Stimulated activated CD4-positive, alpha-beta T cell treated with anti-CD3 and anti-CD28 coated beads, Interleukin-4, amount 100 ng/mL, for 48 hours (primary cell): Measurements from ENCODE around the gene PSMB9.
A peak's percentile ranks its signal among the peaks of the same experiment; 100 is the strongest.
"Not testable (repeated sequence)": the region's sequence is repeated elsewhere in the genome, so short reads cannot be mapped to it uniquely, and the experiment has no call there.

Source experiments
- DNase-seq, 2 donors: peaks; one replicate each; pipeline ENCODE4 v3.0.0-alpha.2; 2020; ENCODE audit warnings: low read depth in 2 of 2

PSMB9 gene

DNA sequence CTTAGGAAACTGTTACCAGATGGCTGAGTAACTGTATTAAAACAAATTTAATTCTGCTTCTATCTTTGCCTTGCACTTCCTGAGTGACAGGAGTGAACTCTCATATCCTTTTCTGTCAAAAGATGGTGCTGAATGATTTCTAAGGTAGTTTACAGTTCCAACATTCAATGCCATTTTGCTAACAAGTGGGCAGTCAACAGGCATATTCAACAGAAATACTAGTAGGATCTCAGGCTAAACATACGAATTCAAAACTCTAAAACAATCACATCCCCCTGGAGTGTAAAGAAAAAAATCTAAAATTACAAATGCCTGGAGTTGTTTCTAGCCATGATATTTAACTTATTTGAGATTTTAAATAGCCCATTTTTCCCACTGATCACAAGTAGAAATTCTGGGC, 6.7 kb downstream of the PSMB9 start:
- no peak for DNase-seq

DNA sequence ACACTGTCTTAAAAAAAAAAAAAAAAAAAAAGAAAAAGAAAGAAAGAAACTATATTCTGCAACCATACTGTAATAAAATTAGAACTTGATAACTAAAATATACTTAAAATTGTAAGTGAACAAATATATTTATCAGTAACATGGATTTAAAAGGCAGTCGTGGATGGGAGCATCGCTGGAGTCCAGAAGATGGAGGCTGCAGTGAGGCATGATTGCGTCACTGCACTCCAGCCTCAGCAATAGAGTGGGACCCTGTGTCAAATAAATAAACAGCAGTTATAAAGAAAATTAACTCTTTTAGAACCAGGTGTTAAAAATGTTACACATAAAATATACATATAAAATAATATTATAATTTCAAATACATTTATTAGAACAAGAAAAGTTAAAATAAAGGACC, 8.7 kb downstream of the PSMB9 start:
- DNase-seq: no peak

DNA sequence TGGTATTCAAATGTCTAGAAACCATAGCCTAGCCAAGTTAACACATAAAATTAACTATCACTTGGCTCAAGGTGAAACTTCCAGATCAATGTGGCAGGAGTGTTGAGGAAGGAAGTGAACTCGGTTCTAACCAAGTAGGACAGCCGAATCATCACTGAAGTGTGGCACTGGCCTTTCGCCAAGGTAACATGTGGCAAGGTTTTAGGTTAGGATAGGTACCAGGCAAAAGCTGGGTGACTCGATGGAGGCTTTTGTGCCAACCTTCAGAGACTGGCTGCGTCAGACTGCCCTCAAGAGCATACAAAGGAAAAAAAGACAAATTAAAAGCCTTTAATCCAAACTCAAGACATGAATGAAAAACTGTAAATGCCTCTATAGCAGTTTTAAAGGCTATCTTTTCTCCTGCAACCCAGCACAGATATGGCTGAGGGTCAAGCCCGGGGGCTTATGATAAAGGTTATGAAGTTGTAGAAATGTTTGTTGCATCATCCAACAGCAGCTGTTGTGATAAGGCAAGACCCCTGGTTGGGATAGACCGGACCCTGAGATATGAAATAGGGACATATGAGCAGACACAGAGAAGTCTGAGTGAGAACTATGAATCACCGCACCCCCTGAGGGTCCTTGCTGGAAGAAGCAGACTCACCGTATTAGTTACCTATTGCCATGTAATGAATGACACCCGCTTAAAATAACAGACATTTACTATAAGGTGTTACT, 11.9 kb downstream of the PSMB9 start:
- no peak for DNase-seq

DNA sequence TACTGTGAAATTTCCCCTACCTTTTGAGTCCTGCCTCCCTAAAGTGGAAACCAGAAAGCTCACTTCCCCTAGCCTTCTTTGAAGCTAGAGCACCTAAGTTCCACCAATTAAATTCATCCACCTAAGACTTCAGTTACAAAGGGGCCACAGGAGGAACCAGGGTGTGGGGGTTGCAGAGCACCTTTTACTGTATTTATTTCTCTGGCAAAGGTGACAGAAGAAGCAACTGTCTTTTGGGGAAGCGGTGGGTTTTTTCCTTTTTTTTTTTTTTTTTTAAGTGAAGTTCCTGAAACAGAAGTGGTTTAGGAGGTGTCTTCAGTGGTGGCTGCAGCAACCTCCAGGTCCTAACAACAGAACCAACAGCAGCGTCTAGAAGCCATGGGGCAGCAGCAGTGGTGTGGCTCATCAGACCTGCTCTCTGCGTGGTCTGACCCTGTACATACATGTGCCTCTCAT, 13.1 kb downstream of the PSMB9 start:
- no peak for DNase-seq

DNA sequence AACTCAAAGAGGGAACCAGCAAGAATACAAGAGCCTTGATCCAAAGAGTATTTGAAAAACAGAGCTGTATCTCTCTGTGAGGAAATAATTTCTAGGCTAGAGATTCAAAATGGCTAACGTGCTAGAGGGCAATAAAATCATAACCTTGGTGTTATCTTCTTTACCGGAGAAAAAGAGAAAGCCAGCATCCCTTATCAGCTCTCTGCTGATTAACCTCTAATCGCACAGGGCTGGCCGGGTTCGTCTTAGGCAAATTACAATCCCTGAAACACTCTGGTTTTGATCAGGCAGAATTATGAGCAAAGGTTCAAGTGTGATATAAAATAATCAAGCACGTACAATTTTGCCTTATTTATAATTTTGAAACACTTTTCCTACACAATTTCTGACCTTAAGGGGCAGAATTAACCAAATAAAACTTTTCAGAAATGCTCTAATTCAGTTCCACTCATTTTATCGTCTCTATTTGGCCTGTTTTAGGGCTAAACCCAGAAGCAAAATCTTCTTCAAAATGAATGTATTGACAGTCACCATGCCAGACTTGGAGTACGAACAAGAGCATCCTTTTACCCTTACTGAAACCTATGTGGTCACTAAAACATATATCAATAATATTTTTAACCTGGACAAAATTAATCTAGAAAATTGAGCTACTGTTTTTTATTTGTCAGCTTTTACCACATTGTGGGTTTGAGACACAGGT, 13.7 kb downstream of the PSMB9 start:
- no peak for DNase-seq

DNA sequence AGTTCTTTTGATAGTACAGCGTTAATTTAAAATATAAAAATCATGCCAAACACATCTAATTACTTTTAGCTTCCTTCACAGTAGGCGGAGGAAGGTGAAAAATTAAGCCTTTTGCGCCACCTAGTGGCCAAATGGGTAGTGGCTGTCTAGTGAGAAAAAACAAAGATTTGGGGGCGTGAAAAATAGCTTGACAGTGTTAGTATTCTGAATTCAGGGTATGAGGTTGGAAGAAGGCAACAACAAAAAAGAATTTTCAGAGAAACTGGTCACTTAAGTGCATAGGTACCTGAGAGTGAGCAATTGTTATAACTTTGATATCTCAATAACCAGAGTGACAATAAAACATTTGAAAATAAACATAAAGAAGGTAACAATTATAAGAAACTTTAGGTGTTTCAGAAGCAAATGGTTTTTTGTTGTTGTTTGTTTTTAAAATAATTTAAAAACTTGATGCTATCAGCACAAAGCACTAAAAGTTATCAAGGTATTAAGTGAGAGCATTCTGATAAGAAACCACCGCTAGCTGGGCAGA, 14.3 kb downstream of the PSMB9 start:
- DNase-seq: peak; percentile 78 to 86

DNA sequence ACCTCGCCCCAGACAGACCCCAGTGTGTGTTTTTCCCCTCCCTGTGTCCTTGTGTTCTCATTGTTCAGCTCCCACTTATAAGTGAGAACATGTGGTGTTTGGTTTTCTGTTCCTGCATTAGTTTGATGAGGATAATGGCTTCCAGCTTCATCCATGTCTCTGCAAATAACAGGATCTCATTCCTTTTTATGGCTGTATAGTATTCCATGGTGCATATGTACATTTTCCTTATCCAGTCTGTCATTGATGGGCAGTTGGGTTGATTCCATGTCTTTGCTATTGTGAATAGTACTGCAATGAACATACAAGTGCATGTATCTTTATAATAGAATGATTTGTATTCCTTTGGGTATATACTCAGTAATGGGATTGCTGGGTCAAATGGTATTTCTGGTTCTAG, 20.0 kb downstream of the PSMB9 start:
- DNase-seq: not testable (repeated sequence)

DNA sequence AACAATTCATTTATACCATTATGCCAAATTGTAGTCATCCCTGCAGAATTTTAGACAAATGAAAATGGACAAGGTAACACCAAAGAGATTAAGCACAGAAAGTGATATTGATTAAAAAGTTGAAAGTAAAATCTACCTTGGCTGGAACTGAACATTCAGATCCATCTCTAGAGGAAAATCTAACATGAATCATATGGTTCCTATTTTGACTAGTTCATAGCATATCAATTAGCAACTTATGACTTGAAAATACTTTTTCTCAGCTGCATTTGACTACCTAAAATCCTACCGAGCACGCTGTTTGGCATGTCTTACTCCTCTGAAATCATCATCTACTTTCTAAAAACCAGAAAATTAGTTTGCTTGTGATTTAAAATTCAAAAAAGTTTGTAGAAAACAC, 22.6 kb downstream of the PSMB9 start:
- DNase-seq: no peak

DNA sequence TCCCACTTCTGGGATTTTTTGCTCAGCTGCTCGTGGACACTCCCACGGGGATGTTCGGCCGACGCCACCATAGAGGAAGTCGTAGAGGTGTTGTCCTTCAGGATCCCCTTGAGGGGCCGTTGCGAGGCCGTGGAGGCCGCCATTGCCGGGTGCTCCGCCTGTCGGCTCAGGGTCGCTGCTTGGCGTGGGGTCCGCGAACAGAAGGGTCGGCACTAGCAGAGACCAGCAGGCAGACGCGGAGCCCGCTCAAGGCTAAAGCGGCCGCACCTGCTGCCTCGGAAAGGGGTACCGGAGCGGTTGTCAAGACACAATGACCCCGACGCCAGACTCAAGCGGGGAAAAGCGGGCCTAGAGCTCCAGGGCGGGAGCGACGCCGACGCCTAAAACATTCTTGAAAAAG, 25.7 kb downstream of the PSMB9 start:
- no peak for DNase-seq

DNA sequence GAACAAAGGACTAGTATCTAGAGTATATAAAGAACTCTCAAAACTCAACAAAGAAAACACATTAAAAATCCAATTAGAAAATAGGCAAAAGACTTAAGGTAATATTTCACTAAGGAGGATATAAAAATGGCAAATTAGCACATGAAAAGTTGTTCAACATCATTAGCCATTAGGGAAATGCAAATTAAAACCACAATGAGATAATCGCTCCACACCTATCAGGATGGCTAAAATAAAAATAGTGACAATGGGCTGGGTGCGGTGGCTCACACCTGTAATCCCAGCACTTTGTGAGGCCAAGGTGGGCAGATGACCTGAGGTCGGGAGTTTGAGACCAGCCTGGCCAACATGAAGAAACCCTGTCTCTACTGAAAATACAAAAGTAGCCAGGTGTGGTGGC, 27.0 kb downstream of the PSMB9 start:
- DNase-seq: not testable (repeated sequence)

DNA sequence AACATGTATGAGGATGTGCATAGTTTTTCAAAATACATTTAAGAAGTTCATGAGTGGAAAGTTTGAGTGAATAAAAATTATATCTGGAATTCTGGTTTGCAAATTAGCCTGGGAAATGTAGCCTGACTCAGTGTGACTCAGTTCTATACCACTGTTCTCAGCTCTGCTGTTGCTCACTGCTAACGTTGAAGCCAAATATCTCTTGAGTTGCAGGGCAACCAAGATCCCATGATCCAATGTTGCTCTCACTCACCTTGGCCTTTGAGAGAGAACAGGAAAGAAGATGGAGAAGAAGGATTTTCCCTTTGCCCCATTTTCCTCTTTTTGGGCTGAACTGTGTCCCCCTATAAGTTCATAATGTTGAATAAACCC, 28.9 kb downstream of the PSMB9 start:
- no peak for DNase-seq

DNA sequence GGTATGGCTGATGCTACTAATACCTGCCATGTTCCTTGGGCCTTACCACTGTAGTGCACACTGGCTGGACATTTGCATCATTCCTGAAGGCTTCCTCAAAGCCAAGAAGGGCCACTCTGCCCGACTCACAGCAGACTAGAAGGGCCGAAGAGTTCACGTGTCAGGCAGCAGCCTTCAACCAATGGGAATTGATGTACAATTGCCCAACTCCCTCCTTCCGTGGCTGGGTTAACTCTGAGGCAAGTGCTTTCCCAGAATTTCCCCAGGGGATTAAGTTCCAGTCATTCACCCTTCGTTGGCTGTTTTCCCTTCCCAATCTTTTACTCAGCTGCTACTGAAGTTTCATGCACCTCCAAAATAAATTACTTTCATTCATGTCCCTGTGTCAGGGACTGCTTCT, 29.8 kb downstream of the PSMB9 start:
- no peak for DNase-seq

DNA sequence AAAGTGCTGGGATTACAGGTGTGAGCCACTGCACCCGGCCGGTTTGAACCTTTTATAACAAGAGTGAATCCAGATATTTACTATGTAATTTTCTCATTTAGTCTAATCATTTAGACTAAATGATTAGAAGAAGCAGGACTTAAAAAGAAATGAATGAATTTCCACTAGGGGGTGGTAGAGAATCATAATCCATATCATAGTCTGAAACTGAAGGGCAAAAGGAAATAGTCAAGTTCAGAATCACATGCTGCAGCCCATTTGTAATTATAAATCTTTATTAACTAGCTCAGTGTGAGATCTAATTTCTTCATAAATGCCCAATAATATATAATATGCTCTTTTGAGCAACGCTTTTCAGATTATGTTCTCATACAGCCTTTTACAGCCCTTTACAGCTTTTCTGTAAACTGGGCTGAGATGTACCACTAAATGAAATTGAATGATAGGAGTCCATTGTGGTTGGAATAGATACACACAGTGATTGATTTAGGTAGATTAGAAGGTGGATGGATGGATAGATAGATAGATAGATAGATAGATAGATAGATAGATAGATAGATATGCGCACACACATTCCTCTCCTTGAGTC, 31.8 kb downstream of the PSMB9 start:
- DNase-seq: no peak

DNA sequence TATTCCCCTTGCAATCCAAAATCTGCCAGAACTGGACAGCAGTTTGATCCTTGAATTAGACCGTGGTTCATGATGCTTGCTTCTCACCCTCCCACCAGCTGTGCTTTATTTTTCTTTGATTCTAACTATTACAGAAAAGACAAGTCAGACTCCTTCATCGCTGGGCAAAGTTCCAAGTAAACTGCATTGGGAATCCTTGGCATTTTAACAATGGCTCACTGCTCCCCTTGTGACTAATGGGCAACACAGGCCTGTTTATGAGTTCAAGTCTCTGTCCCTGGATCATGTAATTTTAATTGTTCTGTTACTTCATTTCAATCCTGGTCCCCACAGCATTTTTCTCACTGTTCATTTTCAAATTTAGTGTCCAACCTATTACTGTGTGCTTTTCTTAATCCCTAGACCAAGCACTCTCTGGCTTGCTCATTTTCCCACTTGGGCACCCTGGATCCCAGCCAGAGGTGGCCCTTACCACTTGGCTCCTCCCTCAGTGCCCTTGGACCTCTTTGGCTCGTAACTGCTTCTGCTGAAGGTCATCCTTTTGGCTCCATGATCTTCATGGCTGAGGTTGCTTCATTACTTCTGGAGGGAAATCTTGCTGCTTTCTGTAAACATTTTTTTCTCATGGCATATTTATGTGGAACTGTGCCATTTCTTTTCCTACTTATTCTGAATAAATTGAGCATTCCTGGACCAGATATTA, 32.8 kb downstream of the PSMB9 start:
- DNase-seq: no peak

DNA sequence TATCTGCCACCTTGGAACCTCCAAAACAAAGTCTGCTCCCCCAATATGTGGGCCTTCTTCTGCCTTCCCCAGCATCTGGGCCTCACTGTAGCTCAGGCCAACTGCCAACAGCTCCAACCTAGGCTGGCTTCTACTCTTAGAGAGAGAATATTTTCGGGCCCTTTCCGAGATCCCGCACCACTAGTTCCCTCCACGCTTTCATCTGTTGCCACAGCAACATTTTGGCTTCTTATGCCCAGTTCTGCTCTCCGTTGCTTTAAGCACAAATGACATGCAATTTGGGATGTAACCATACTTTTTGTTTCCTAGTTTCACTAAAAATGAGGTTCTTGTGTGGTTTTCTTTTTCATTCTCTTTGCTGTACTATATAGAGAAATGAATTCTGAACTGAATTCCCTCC, 33.6 kb downstream of the PSMB9 start:
- DNase-seq: no peak

DNA sequence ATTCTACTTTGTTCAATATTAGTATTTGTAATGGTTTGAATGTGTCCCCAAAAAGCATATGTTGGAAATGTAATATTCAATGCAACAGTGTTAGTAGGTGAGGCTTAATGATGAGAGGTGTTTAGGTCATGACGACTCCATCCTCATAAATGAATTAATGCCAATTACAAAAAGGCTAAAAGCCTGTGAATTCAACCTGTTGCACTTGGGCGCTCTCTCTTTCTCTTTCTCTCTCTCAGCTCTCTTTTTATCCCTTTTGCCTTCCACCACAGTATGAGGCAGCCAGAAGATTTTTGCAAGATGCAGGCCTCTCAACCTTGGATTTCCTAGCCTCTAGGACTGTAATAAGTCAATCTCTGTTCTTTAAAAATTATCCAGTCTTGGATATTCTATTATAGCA, 34.6 kb downstream of the PSMB9 start:
- no peak for DNase-seq

DNA sequence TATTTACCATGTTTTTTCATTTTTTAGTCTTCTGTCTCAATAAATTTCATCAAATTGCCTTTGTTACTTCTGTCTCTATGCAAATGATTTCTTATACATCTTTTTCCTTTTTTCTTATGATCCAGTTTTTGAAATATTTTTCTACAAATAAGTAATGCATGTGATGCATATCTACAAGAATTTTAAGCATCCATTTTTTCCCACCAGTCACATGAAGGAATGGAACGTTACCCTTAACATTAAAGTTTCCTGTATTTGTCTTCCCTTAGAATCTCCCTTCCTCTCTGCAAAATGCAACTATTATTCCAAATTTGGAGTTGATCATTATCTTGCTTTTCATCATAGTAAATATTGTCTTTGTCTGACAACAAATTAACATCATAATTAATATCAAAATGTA, 35.5 kb downstream of the PSMB9 start:
- DNase-seq: no peak

DNA sequence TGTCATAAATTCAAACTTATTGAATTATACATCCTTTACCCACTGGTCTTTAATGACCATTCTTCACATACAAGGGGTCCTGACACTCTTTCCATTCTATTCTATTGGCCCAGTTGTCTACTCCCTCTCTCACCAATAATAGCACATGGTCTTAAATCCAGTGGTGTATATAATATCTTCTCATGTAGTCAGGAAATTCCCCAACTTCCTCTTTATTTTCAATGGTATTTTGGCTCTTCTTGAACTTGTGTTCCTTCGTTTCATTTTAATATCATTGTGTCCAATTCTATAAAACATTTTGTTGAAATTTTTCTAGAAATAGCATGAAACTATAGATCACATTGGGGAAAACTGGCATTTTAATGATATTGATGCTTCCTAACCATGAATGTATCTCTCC, 36.8 kb downstream of the PSMB9 start:
- DNase-seq: no peak

DNA sequence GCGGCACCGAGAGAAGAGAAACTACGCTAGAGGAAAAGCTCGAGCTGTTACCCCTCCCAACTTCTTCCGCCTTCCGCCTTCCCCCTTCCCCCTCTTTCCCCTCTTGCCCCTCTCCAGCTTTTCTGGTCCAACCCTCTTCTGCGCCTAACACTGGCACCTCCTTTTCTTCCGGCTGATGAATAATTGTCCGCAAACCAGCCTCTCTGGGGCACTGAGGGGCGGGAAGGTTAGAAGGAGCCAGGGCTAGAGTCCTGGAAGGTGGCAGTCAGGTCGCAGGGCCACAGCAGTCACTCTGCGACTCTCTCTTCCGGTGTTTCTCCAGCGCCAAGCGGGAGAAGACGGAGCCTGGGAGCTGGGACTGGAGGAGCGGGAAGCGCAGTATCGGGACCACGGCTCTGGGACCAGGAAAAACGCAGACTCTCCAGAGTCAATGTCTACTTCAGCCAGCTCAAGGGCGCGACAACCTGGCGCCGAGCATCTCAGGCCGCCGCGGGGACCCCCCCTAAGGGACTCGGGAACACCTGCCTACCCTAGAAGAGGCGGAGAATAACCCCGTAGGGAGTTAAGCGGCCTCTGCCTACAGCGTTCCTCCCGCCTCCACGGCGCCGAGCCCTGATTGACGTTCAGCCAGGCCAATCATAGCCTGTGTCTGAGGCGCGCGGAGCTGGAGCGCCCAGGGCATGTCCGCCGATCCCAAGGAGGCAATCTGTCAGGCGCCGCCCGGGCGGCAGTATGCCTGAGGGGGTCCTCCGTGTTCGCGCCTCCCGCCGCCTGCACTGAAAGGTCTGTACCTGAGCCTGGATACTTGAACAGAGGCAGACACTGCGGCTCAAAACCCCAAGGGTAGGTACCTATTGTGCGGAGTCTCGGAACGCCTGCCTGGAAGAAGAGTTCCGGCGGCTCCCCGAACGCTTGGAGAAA, 40.4 kb downstream of the PSMB9 start:
- DNase-seq: peak; percentile 93 to 96

DNA sequence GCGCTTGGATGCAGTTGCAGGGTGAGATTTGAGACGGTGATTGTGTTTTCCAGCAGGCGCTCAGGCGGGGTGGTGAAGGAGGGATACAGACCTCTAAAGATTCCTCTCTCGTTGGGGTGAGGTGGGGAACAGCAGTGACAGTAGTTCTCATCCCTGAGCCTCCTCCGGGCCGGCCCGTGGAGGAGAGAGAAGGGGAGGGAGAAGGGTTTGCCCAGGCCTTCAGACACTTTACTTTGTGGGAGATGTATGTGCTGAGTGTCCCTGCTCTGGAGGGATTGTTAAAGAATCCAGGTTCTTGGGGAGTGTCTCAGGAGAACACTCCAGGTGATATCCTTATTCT, 41.0 kb downstream of the PSMB9 start:
- no peak for DNase-seq

DNA sequence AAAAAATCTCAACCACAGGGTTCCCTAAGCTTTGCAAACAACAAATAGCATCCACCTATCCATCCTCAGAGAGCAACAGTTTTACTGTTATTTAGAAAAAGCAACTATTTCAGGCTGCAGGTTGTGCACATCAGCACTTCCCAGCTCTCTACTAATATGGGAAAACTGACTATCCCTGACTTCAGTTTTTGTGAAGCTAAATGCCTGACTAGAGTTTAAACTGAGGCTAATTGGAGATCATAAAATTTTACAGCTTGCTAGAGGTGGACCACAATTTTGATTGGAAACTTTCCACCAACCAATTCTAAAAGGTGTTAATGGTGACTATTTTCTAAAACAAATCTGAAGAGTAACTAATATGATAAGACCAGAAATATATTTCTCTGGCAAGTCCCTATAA, 50.0 kb downstream of the PSMB9 start:
- DNase-seq: no peak
